Endothelial cell of umbilical vein (primary cell): Measurements from ENCODE around the gene ARMH4. TPM values are rescaled to one million over a fixed set of nuclear protein-coding genes. Genes with fewer than 3 reads are reported as not detected.

Experiments used
- BruUV-seq: library from RNA; stranded (reverse); fragments of 400-500 nt; replicated peaks from 2 replicates; lab custom pipeline; 2021; lab: Mats Ljungman, UMichigan
- CTCF ChIA-PET: fragments of 300-600, 350-600 bp; sonication (Branson Sonifier 250); formaldehyde crosslinking; loops from one replicate; lab custom pipeline; 2021; ENCODE audit warnings: antibody characterized with exemption, inconsistent platforms; lab: Charles Lee
- POLR2A ChIA-PET: fragments of 300-600, 350-600 bp; sonication (Branson Sonifier 250); formaldehyde crosslinking; loops from one replicate; lab custom pipeline; 2021; ENCODE audit warnings: antibody characterized with exemption, inconsistent platforms; lab: Charles Lee
- DNase-seq: peaks from one replicate; pipeline ENCODE4 v3.0.0-alpha.2; 2011; ENCODE audit warnings: low read depth, low spot score
- FAIRE-seq: peaks from 2 replicates; lab custom pipeline; 2011; peaks lifted over from hg19 to GRCh38; lab: Jason Lieb, UNC
- H2AFZ ChIP-seq: 2 replicates; pipeline ENCODE4 v1.6.0; 2012; ENCODE audit warnings: low read depth, low read length, control low read depth, inconsistent platforms
- H3K27ac ChIP-seq: 2 replicates; pipeline ENCODE4 v1.5.1; 2011; ENCODE audit warnings: low read depth, mild to moderate bottlenecking, control low read depth, low read length, moderate library complexity; ENCODE audit not compliant: insufficient read depth
- H3K27me3 ChIP-seq, 2 experiments: 2 replicates each; pipeline versions ENCODE4 v1.6.0 to v1.6.1; 2011; ENCODE audit warnings: low read length in 2 of 2, mixed read lengths in 1 of 2; ENCODE audit not compliant: control insufficient read depth in 2 of 2, insufficient read depth in 2 of 2
- H3K36me3 ChIP-seq, 2 experiments: 2 replicates in 1 of 2; 3 replicates in 1 of 2; pipeline ENCODE4 v1.5.1; 2011; ENCODE audit warnings: low read length in 2 of 2, mild to moderate bottlenecking in 1 of 2, moderate library complexity in 1 of 2; ENCODE audit not compliant: control insufficient read depth in 2 of 2, insufficient read depth in 2 of 2; ENCODE audit errors: extremely low read depth in 1 of 2
- H3K4me1 ChIP-seq: 3 replicates; pipeline ENCODE4 v1.5.1; 2011; ENCODE audit warnings: mild to moderate bottlenecking, low read length; ENCODE audit not compliant: control insufficient read depth, insufficient read depth; ENCODE audit errors: extremely low read depth
- H3K4me2 ChIP-seq: 2 replicates; pipeline ENCODE4 v1.6.1; 2011; ENCODE audit warnings: low read length, control low read depth, mixed read lengths; ENCODE audit not compliant: insufficient read depth
- H3K4me3 ChIP-seq, 3 experiments: fragments of 200-600 bp in 1 of 3; sonication (generic), shearing (Covaris generic) in 1 of 3; replicated peaks in 1 of 3; 2 replicates each; pipeline ENCODE4 v1.5.1; 2011 to 2016; ENCODE audit warnings: control low read depth in 3 of 3, low read length in 3 of 3, mild to moderate bottlenecking in 2 of 3, inconsistent platforms in 1 of 3, low read depth in 1 of 3, moderate library complexity in 1 of 3; ENCODE audit not compliant: insufficient read depth in 1 of 3
- H3K79me2 ChIP-seq: 2 replicates; pipeline ENCODE4 v1.6.0; 2012; ENCODE audit warnings: low read length, inconsistent platforms; ENCODE audit not compliant: control insufficient read depth, insufficient read depth
- H3K9ac ChIP-seq: replicated peaks from 2 replicates; pipeline ENCODE3; 2011; ENCODE audit warnings: low read length, control low read depth; ENCODE audit not compliant: insufficient read depth; ENCODE audit errors: extremely low read depth
- H3K9me1 ChIP-seq: replicated peaks from 3 replicates; pipeline ENCODE4 v1.6.0; 2011; ENCODE audit warnings: mild to moderate bottlenecking, low read length; ENCODE audit not compliant: control insufficient read depth, insufficient read depth; ENCODE audit errors: extremely low read depth
- H3K9me3 ChIP-seq: replicated peaks from 2 replicates; pipeline ENCODE4 v1.5.1; 2012; ENCODE audit warnings: low read length, inconsistent platforms; ENCODE audit not compliant: control insufficient read depth, insufficient read depth
- H4K20me1 ChIP-seq: replicated peaks from 2 replicates; pipeline ENCODE3; 2011; ENCODE audit warnings: mild to moderate bottlenecking, low read length; ENCODE audit not compliant: control insufficient read depth, insufficient read depth; ENCODE audit errors: extremely low read depth
- EZH2 ChIP-seq: IDR thresholded peaks from 2 replicates; pipeline ENCODE4 v1.6.1; 2012; ENCODE audit warnings: borderline replicate concordance, low read depth, mild to moderate bottlenecking, moderate library complexity, low read length, inconsistent platforms; ENCODE audit not compliant: severe bottlenecking
- FOS ChIP-seq: IDR thresholded peaks from 2 replicates; pipeline ENCODE4 v1.6.1; 2011; ENCODE audit warnings: mild to moderate bottlenecking, low read length, moderate library complexity, borderline replicate concordance; ENCODE audit not compliant: insufficient read depth
- GATA2 ChIP-seq: IDR thresholded peaks from 2 replicates; pipeline ENCODE4 v1.7.0; 2011; ENCODE audit warnings: low read depth, mild to moderate bottlenecking, moderate library complexity, mixed read lengths, low read length; ENCODE audit not compliant: insufficient read length, insufficient read depth
- JUN ChIP-seq: IDR thresholded peaks from 2 replicates; pipeline ENCODE4 v1.6.1; 2011; ENCODE audit warnings: borderline replicate concordance, low read depth; ENCODE audit not compliant: insufficient read length, insufficient read depth
- MYC ChIP-seq: IDR thresholded peaks from one replicate; pipeline ENCODE4 v1.6.1; 2011; ENCODE audit warnings: mild to moderate bottlenecking, low read depth, low read length
- POLR2A ChIP-seq: IDR thresholded peaks from 2 replicates; pipeline ENCODE4 v1.6.1; 2012; ENCODE audit warnings: low read depth, mild to moderate bottlenecking, control low read depth, low read length
- POLR2AphosphoS5 ChIP-seq: IDR thresholded peaks from 2 replicates; pipeline ENCODE4 v1.6.1; 2012; ENCODE audit warnings: low read depth, mild to moderate bottlenecking, control low read depth, low read length, moderate library complexity; ENCODE audit not compliant: insufficient read depth
- dilution Hi-C: fragments of 300-500 bp; cut with MboI; formaldehyde crosslinking; loops from one replicate; pipeline ENCODE4 v1.15.0; 2019; ENCODE audit warnings: low sequenced_read_pairs; ENCODE audit not compliant: extremely low pct_ligation_motif_present
- intact Hi-C: fragments of 100-400 bp; cut with micrococcal nuclease; formaldehyde crosslinking; loops from one replicate; pipeline ENCODE4 v1.10.0; 2022
- polyA plus RNA-seq, 4 experiments: library from polyadenylated mRNA; depleted of rRNA in 3 of 4; stranded (reverse) in 3 of 4; unstranded in 1 of 4; fragments of >200 nt; gene quantifications; 2 replicates each; pipeline versions ENCODE4 v1.2.1 to v1.2.3, GENCODE V29; 2011 to 2012; ENCODE audit warnings: missing spikeins in 1 of 4
- total RNA-seq: library from RNA; stranded (reverse); gene quantifications from 2 replicates; pipeline ENCODE4 v1.2.3, GENCODE V29; 2021
- TF ChIP-seq, protein P1 (sequence below), 2 donors: IDR thresholded peaks; 1 replicate in 1 of 2; 2 replicates in 1 of 2; pipeline ENCODE4 v1.5.1; 2011; ENCODE audit warnings: low read length in 2 of 2, mild to moderate bottlenecking in 2 of 2, moderate library complexity in 2 of 2, control low read depth in 1 of 2, inconsistent platforms in 1 of 2, low read depth in 1 of 2; ENCODE audit not compliant: insufficient read depth in 1 of 2; ENCODE audit errors: extremely low read depth in 1 of 2
- TF ChIP-seq, protein P2 (sequence below): IDR thresholded peaks from 2 replicates; pipeline ENCODE4 v1.6.1; 2011; ENCODE audit not compliant: insufficient read depth, insufficient read length

ARMH4 gene
- total and polyA plus RNA-seq, 2 donors (not counting 3 experiments of a cell fraction or from before 2014, with no cell fraction given), result 1.1 to 3.0 TPM

DNA sequence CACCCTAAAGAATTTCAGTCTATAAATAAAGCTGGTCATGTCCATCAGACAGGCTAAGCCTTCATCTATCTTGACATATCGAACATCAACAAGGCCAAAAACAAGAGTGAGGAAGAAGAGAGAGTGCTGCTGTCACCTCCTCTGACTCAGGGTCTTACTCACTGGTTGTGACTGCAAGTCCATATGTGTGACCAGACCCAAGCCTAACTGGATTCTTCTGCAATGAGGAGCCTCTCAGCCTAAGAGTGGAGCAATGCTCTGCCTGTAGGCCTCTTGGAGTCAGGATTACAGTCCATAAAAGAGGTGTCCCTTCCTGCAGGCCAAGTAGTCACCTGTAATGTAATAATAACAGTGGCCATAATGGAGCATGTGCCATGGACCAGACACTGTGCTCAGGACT lies 165.0 kb downstream of the ARMH4 start:
- H3K9me3 ChIP-seq, result no peaks in the 10 kb centered on the region
- no peaks in the 10 kb centered on the region for H4K20me1 ChIP-seq
- H3K9me1 ChIP-seq, result no peaks in the 10 kb centered on the region
- no peaks in the 10 kb centered on the region for H3K4me1 ChIP-seq
- no peaks in the 10 kb centered on the region for H3K79me2 ChIP-seq
- H2AFZ ChIP-seq, result no peak overlapping the region
- dilution Hi-C loops (no loop called here), intact Hi-C loops (no loop called here)
- H3K9ac ChIP-seq, result no peak overlapping the region
- no peak for DNase-seq
- FAIRE-seq, result no peak
- H3K27me3 ChIP-seq, result no peaks in the 10 kb centered on the region
- BruUV-seq, result no TSS peak
- H3K4me2 ChIP-seq, result no peak overlapping the region
- ChIA-PET POLR2A (no interaction called here), CTCF (no interaction called here)
- H3K36me3 ChIP-seq, result no peaks in the 10 kb centered on the region
- H3K4me3 ChIP-seq, result no peak overlapping the region
- TF ChIP-seq POLR2A, result no peak
- TF ChIP-seq, protein P1, sequence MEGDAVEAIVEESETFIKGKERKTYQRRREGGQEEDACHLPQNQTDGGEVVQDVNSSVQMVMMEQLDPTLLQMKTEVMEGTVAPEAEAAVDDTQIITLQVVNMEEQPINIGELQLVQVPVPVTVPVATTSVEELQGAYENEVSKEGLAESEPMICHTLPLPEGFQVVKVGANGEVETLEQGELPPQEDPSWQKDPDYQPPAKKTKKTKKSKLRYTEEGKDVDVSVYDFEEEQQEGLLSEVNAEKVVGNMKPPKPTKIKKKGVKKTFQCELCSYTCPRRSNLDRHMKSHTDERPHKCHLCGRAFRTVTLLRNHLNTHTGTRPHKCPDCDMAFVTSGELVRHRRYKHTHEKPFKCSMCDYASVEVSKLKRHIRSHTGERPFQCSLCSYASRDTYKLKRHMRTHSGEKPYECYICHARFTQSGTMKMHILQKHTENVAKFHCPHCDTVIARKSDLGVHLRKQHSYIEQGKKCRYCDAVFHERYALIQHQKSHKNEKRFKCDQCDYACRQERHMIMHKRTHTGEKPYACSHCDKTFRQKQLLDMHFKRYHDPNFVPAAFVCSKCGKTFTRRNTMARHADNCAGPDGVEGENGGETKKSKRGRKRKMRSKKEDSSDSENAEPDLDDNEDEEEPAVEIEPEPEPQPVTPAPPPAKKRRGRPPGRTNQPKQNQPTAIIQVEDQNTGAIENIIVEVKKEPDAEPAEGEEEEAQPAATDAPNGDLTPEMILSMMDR (IDR thresholded peaks at IDR 0.05; ENCODE audit: extremely low read depth in 1 of 2, insufficient read depth in 1 of 2, low read depth in 1 of 2, low read length in 2 of 2), result no peak
- TF ChIP-seq FOS, result no peak
- no peak for TF ChIP-seq JUN
- TF ChIP-seq EZH2, result no peak
- no peak for TF ChIP-seq GATA2
- no peak for TF ChIP-seq POLR2AphosphoS5
- TF ChIP-seq, protein P2, sequence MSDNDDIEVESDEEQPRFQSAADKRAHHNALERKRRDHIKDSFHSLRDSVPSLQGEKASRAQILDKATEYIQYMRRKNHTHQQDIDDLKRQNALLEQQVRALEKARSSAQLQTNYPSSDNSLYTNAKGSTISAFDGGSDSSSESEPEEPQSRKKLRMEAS, result no peak
- TF ChIP-seq MYC, result no peak
- no peak overlapping the region for H3K27ac ChIP-seq
